ENCODE results near the gene CHRDL1. TPM values are rescaled to one million over a fixed set of nuclear protein-coding genes. Genes with fewer than 3 reads are reported as not detected.

Gene CHRDL1, protein sequence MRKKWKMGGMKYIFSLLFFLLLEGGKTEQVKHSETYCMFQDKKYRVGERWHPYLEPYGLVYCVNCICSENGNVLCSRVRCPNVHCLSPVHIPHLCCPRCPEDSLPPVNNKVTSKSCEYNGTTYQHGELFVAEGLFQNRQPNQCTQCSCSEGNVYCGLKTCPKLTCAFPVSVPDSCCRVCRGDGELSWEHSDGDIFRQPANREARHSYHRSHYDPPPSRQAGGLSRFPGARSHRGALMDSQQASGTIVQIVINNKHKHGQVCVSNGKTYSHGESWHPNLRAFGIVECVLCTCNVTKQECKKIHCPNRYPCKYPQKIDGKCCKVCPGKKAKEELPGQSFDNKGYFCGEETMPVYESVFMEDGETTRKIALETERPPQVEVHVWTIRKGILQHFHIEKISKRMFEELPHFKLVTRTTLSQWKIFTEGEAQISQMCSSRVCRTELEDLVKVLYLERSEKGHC
- 1.4 and 7.3 TPM in 2 replicates for total RNA-seq

DNA sequence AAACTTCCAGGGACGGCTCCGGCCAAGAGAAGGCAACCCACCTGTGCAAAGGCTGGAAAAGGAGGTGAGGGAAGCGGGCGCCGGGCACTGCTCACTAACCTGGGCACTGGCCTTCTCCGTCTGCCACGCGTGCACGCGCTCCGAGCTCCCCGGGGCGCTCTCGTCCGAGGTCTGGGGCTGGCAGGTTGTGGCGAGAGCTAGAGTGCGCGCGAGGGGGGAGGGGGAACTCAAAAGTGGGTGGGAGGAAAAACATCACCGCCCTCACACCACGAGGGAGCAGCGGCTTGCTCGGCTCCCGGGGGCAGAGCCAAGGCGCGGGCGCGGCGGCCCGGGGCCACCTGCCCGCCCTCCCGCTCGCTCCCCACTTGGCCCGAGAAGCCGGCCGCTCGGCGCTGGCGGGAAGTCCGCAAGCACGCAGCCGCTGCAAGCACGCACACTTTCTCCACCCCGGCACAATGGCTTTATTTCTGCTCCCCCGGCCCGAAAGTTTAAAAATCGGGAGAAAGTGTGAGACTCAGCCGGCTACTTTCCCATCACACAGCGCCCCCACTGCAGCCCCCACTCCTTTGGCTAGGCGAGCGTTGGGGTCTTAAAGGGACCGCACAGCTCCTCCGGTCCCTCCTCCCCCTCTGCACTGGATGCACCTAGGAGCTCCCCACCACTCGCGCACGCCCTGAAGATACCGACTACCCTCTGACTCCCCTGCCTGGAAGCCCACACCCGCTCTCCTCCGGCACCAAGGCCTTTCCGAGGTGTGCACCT, at the start of gene CHRDL1:
TSS of gene CHRDL1 (minus strand) at position 173 of the 762 bp plus-strand sequence. CDS start 3,636 bp downstream, outside the sequence.

